Tibial nerve (tissue), 3 donors: ENCODE measurements around the gene SRA1.

Source experiments
- EP300 ChIP-seq, 2 donors: sonication (generic); formaldehyde crosslinking; IDR thresholded peaks; one replicate each; pipeline ENCODE4 v1.6.1; 2017; ENCODE audit warnings: antibody characterized with exemption in 2 of 2, mild to moderate bottlenecking in 1 of 2
- POLR2A ChIP-seq, 2 donors: fragments of 450-650 bp; IDR thresholded peaks; one replicate each; pipeline ENCODE4 v1.6.1; 2017; ENCODE audit warnings: antibody characterized with exemption in 2 of 2, mild to moderate bottlenecking in 2 of 2, moderate library complexity in 2 of 2

DNA sequence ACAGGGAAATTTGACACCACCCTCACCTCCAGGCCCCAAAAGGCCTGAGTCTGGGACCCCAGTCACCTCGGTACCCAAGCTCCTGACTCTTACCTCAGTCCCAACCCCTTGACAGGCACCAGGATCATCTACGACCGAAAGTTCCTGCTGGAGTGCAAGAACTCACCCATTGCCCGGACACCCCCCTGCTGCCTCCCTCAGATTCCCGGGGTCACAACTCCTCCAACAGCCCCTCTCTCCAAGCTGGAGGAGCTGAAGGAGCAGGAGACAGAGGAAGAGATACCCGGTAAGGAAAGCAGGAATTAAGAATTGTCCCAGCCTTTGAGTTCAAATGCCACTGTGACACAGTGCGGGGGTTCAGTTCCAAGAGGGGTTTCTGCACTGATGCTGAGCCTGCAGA is 8.5 kb downstream of the SRA1 start:
- TF ChIP-seq POLR2A (IDR thresholded peaks at IDR 0.05): no peak
- TF ChIP-seq EP300 (IDR thresholded peaks at IDR 0.05): no peak
